Measurements from ENCODE around the gene MTR.

Gene MTR

GRCh38 chr1:236837897-236838296 is 42.8 kb downstream of the MTR start:
- H4K20me1 ChIP-seq (ENCODE audit: insufficient read depth, low read length) = no peaks in the 10 kb centered on the region
- DNase-seq = no peak
- H3K36me3 ChIP-seq (replicated peaks; ENCODE audit: insufficient read depth, low read length) = peaks cover 14% of the 10 kb centered on the region; the same call in 1 of the 2 replicates
- H3F3A ChIP-seq (ENCODE audit: insufficient read depth, low read length) = no peaks in the 10 kb centered on the region
- no peak overlapping the region for H3K4me3 ChIP-seq (ENCODE audit: low read length)
- TF ChIP-seq EZH2 (optimal IDR thresholded peaks at IDR 0.05; ENCODE audit: low read depth, low read length) = no peak
- TF ChIP-seq, protein P1, sequence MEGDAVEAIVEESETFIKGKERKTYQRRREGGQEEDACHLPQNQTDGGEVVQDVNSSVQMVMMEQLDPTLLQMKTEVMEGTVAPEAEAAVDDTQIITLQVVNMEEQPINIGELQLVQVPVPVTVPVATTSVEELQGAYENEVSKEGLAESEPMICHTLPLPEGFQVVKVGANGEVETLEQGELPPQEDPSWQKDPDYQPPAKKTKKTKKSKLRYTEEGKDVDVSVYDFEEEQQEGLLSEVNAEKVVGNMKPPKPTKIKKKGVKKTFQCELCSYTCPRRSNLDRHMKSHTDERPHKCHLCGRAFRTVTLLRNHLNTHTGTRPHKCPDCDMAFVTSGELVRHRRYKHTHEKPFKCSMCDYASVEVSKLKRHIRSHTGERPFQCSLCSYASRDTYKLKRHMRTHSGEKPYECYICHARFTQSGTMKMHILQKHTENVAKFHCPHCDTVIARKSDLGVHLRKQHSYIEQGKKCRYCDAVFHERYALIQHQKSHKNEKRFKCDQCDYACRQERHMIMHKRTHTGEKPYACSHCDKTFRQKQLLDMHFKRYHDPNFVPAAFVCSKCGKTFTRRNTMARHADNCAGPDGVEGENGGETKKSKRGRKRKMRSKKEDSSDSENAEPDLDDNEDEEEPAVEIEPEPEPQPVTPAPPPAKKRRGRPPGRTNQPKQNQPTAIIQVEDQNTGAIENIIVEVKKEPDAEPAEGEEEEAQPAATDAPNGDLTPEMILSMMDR (IDR thresholded peaks at IDR 0.05; ENCODE audit: low read length) = no peak
- TF ChIP-seq EZH2phosphoT487 (IDR thresholded peaks at IDR 0.05; ENCODE audit: low read length) = no peak
- no peak overlapping the region for H3K4me2 ChIP-seq (ENCODE audit: low read depth, low read length)
- no peaks in the 10 kb centered on the region for H3K27me3 ChIP-seq (replicated peaks; ENCODE audit: insufficient read depth, low read length)
- no peak overlapping the region for H3K27ac ChIP-seq (ENCODE audit: low read length)
- no peaks in the 10 kb centered on the region for H3K9me2 ChIP-seq (replicated peaks; ENCODE audit: insufficient read depth, low read length)
- no peaks in the 10 kb centered on the region for H3K9me3 ChIP-seq (replicated peaks; ENCODE audit: insufficient read depth, low read length)
- no peaks in the 10 kb centered on the region for H3K79me2 ChIP-seq (ENCODE audit: low read length)
- no peak overlapping the region for H2AFZ ChIP-seq (ENCODE audit: low read length)
- H3K9ac ChIP-seq (ENCODE audit: low read length) = no peak overlapping the region
- H3K4me1 ChIP-seq (ENCODE audit: low read length) = no peaks in the 10 kb centered on the region

GRCh38 chr1:236841341-236841740 is 46.2 kb downstream of the MTR start:
- Histone ChIP-seq H3K36me3 (replicated peaks; ENCODE audit: insufficient read depth, low read length) (peaks cover 14% of the 10 kb centered on the region; the same call in 1 of the 2 replicates), H4K20me1 (ENCODE audit: insufficient read depth, low read length) (no peaks in the 10 kb centered on the region), H3K4me2 (ENCODE audit: low read depth, low read length) (no peak overlapping the region), H2AFZ (ENCODE audit: low read length) (no peak overlapping the region), H3K79me2 (ENCODE audit: low read length) (no peaks in the 10 kb centered on the region), H3K27me3 (replicated peaks; ENCODE audit: insufficient read depth, low read length) (no peaks in the 10 kb centered on the region), H3K4me3 (ENCODE audit: low read length) (no peak overlapping the region), H3K9me3 (replicated peaks; ENCODE audit: insufficient read depth, low read length) (no peaks in the 10 kb centered on the region), H3K9me2 (replicated peaks; ENCODE audit: insufficient read depth, low read length) (no peaks in the 10 kb centered on the region), H3K4me1 (ENCODE audit: low read length) (no peaks in the 10 kb centered on the region), H3K9ac (ENCODE audit: low read length) (no peak overlapping the region), H3K27ac (ENCODE audit: low read length) (no peak overlapping the region), H3F3A (ENCODE audit: insufficient read depth, low read length) (no peaks in the 10 kb centered on the region)
- DNase-seq = no peak
- TF ChIP-seq EZH2phosphoT487 (IDR thresholded peaks at IDR 0.05; ENCODE audit: low read length) = no peak
- no peak for TF ChIP-seq EZH2 (optimal IDR thresholded peaks at IDR 0.05; ENCODE audit: low read depth, low read length)
- TF ChIP-seq, protein P1 (IDR thresholded peaks at IDR 0.05; ENCODE audit: low read length) = no peak

DNA sequence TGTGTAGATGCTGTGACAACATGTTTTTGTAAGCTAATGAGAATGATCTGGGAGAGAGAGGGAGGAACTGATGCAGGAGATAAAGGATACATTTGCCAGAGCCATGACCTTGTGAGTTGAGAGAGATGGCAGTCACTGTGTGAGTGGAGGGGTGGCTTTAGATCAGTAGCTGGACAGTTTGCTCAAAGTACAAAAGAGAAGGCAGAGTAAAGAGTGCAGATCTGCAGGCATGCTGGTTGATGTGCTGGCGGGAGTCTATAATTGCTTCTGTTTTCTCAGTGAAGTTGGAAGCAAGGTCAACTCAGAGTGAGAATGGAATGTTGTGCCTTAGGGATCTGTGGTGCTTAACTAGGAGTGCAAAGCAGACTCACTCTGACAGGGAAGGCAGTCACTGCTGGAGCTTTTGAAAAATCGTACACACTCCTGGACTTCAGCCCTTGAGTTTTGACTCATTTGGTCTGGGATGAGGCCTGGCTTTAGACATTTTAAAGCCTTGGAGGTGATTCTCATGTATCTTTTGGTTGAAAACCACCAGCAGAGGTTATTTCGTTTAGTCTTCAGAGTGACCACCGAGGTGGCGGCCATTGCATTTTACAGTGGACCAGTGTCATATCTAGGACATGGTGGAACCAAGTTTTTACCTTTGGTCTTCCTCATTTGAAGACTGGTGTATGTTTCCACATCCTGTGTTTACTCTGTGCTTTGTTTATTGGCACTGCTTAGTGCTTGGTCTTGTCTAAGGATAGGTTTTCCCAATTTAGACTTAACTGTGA is 49.6 kb downstream of the MTR start:
- Histone ChIP-seq H3K27ac (ENCODE audit: low read length) (no peak overlapping the region), H3K4me3 (ENCODE audit: low read length) (no peak overlapping the region)
- DNase-seq = no peak

More for the DNA sequence above, 49.6 kb downstream of the MTR start:
- Histone ChIP-seq H4K20me1 (ENCODE audit: insufficient read depth, low read length) (no peaks in the 10 kb centered on the region), H3K9me2 (replicated peaks; ENCODE audit: insufficient read depth, low read length) (no peaks in the 10 kb centered on the region), H3K4me2 (ENCODE audit: low read depth, low read length) (no peak overlapping the region), H3K27me3 (replicated peaks; ENCODE audit: insufficient read depth, low read length) (no peaks in the 10 kb centered on the region), H3K9ac (ENCODE audit: low read length) (no peak overlapping the region), H3F3A (ENCODE audit: insufficient read depth, low read length) (no peaks in the 10 kb centered on the region), H3K79me2 (ENCODE audit: low read length) (no peaks in the 10 kb centered on the region), H3K4me1 (ENCODE audit: low read length) (no peaks in the 10 kb centered on the region), H3K9me3 (replicated peaks; ENCODE audit: insufficient read depth, low read length) (no peaks in the 10 kb centered on the region), H3K36me3 (replicated peaks; ENCODE audit: insufficient read depth, low read length) (0 out of 2 replicates have a peak, but pooled peaks cover 5% of the 10 kb centered on the region), H2AFZ (ENCODE audit: low read length) (no peak overlapping the region)
- TF ChIP-seq EZH2phosphoT487 (IDR thresholded peaks at IDR 0.05; ENCODE audit: low read length) = no peak
- TF ChIP-seq, protein P1 (IDR thresholded peaks at IDR 0.05; ENCODE audit: low read length) = no peak
- TF ChIP-seq EZH2 (optimal IDR thresholded peaks at IDR 0.05; ENCODE audit: low read depth, low read length) = no peak
